ENCODE results near the gene B3GALT6.

Gene B3GALT6

GRCh38 chr1:1199141-1199960 lies 32.7 kb upstream of the B3GALT6 start (continued):
- TF ChIP-seq, protein P1, sequence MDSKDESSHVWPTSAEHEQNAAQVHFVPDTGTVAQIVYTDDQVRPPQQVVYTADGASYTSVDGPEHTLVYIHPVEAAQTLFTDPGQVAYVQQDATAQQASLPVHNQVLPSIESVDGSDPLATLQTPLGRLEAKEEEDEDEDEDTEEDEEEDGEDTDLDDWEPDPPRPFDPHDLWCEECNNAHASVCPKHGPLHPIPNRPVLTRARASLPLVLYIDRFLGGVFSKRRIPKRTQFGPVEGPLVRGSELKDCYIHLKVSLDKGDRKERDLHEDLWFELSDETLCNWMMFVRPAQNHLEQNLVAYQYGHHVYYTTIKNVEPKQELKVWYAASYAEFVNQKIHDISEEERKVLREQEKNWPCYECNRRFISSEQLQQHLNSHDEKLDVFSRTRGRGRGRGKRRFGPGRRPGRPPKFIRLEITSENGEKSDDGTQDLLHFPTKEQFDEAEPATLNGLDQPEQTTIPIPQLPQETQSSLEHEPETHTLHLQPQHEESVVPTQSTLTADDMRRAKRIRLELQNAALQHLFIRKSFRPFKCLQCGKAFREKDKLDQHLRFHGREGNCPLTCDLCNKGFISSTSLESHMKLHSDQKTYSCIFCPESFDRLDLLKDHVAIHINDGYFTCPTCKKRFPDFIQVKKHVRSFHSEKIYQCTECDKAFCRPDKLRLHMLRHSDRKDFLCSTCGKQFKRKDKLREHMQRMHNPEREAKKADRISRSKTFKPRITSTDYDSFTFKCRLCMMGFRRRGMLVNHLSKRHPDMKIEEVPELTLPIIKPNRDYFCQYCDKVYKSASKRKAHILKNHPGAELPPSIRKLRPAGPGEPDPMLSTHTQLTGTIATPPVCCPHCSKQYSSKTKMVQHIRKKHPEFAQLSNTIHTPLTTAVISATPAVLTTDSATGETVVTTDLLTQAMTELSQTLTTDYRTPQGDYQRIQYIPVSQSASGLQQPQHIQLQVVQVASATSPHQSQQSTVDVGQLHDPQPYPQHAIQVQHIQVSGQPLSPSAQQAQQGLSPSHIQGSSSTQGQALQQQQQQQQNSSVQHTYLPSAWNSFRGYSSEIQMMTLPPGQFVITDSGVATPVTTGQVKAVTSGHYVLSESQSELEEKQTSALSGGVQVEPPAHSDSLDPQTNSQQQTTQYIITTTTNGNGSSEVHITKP (tag by site-specific recombination; IDR thresholded peaks at IDR 0.05) = peak; percentile 80

DNA sequence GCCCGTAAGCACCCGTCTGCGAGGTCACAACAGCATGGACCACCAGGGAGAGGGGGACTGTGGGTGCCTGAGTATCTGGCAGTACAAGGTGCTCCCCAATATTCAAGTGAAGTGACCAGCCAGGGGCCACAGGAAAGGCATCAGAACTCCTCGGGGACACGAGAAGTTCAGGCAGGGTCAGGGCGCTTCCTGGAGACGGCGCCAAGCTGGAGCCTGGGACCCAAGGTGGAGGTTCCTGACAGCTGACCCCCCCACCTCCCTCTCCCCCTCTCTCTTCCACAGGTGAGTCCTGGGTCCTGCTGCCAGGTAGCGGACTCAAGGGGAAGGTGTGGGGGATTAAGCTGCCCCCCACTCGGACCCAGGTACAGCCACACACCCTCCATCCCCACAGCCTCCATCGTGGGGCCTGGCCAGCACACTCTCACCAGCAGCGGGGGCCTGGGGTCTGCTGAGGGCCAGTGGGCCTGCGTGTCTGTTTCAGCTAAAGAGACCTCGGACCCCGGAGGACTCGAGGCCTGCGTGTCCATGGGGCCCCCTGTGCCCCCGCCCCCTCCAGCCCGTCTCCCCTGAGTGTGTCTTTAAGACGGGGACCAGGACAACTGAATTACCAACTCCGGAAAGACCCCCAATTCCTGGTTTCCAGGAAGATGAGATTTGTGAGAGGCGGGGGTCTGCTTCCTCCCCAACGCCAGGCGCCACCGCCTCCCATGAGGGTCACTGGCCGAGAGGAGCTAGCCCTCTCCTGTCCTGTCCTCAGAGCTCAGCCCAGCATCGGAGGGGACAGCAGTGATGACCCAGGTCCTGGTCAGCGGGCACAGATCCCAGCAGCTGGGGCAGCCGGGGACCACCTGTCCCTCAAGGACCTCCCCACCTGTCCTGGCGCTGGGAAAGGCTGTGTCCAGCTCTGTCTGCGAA lies 31.8 kb upstream of the B3GALT6 start:
- no peak for TF ChIP-seq TSHZ1 (tag by site-specific recombination; IDR thresholded peaks at IDR 0.05; ENCODE audit: borderline replicate concordance)
- TF ChIP-seq ZNF335 (tag by site-specific recombination; conservative IDR thresholded peaks at IDR 0.05) = 0 out of 2 replicates have a peak, but pooled peaks have one; percentile 5
- no peak for TF ChIP-seq TRIM28 (IDR thresholded peaks at IDR 0.05; ENCODE audit: borderline replicate concordance, low read length)
- TF ChIP-seq ZBTB20 (tag by site-specific recombination; IDR thresholded peaks at IDR 0.05) = peak; percentile 42; the same call in 1 of the 2 replicates
- TF ChIP-seq BCL11A (tag by site-specific recombination; IDR thresholded peaks at IDR 0.05; ENCODE audit: low read depth) = 0 out of 2 replicates have a peak, but pooled peaks have one; percentile 14
- no peak for TF ChIP-seq ZFP41 (tag by site-specific recombination; IDR thresholded peaks at IDR 0.05; ENCODE audit: borderline replicate concordance)
- no peak for TF ChIP-seq ZNF138 (tag by site-specific recombination; IDR thresholded peaks at IDR 0.05; ENCODE audit: borderline replicate concordance)
- no peak for TF ChIP-seq GLI4 (tag by site-specific recombination; IDR thresholded peaks at IDR 0.05)
- ChIA-PET POLR2A (interaction anchor here (0.5 to 0.6 kb wide), 2 partner anchors 11 to 32 kb away, joined by 3 to 5 read pairs; no protein-coding TSS in a partner anchor), CTCF (no interaction called here)

GRCh38 chr1:1200876-1201810 lies 30.9 kb upstream of the B3GALT6 start:
- Histone ChIP-seq H3K36me3 (ENCODE audit: control insufficient read depth in 2 of 2, insufficient read depth in 1 of 2, low read length in 2 of 2) (no peaks in the 10 kb centered on the region), H3K9me3 (ENCODE audit: control insufficient read depth, insufficient read depth, low read depth, low read length) (no peaks in the 10 kb centered on the region), H3K27ac (ENCODE audit: extremely low read depth, low read depth, low read length) (no peak overlapping the region; the same call in 1 of the 2 replicates), H3K4me3 (ENCODE audit: low read depth, low read length) (peak overlapping the region; percentile 38), H3K4me1 (ENCODE audit: control insufficient read depth, insufficient read depth, low read length) (no peaks in the 10 kb centered on the region)
- ChIA-PET CTCF (no interaction called here), POLR2A (interaction anchor here (0.6 kb wide), 1 partner anchor 32 kb away, joined by 3 read pairs; no protein-coding TSS in a partner anchor)
- no peak for TF ChIP-seq ZNF514 (tag by site-specific recombination; IDR thresholded peaks at IDR 0.05)
- TF ChIP-seq ZFP37 (tag by site-specific recombination; IDR thresholded peaks at IDR 0.05) = no peak
- no peak for TF ChIP-seq ZBTB11 (tag by site-specific recombination; conservative IDR thresholded peaks at IDR 0.05; ENCODE audit: low read depth)
- peak; percentile 91 for TF ChIP-seq ZNF785 (tag by site-specific recombination; IDR thresholded peaks at IDR 0.05)
- TF ChIP-seq, protein P2, sequence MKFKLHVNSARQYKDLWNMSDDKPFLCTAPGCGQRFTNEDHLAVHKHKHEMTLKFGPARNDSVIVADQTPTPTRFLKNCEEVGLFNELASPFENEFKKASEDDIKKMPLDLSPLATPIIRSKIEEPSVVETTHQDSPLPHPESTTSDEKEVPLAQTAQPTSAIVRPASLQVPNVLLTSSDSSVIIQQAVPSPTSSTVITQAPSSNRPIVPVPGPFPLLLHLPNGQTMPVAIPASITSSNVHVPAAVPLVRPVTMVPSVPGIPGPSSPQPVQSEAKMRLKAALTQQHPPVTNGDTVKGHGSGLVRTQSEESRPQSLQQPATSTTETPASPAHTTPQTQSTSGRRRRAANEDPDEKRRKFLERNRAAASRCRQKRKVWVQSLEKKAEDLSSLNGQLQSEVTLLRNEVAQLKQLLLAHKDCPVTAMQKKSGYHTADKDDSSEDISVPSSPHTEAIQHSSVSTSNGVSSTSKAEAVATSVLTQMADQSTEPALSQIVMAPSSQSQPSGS (tag by site-specific recombination; IDR thresholded peaks at IDR 0.05; ENCODE audit: low read depth) = no peak
- no peak for TF ChIP-seq ZBTB1 (tag by site-specific recombination; IDR thresholded peaks at IDR 0.05)

More for the DNA sequence above, 31.8 kb upstream of the B3GALT6 start:
- H3K27ac ChIP-seq (ENCODE audit: extremely low read depth, low read depth, low read length) = no peak overlapping the region
- H3K4me1 ChIP-seq (ENCODE audit: control insufficient read depth, insufficient read depth, low read length) = no peaks in the 10 kb centered on the region
- no peak overlapping the region for H3K4me3 ChIP-seq (ENCODE audit: low read depth, low read length)
- no peaks in the 10 kb centered on the region for H3K9me3 ChIP-seq (ENCODE audit: control insufficient read depth, insufficient read depth, low read depth, low read length)
- no peaks in the 10 kb centered on the region for H3K36me3 ChIP-seq (ENCODE audit: control insufficient read depth in 2 of 2, insufficient read depth in 1 of 2, low read length in 2 of 2)
